ENCODE results near the gene MYO1B.
A peak's percentile ranks its signal among the peaks of the same experiment; 100 is the strongest.

MYO1B gene

GRCh38 chr2:191369034-191369433, 123.8 kb downstream of the MYO1B start:
- no peak for DNase-seq

DNA sequence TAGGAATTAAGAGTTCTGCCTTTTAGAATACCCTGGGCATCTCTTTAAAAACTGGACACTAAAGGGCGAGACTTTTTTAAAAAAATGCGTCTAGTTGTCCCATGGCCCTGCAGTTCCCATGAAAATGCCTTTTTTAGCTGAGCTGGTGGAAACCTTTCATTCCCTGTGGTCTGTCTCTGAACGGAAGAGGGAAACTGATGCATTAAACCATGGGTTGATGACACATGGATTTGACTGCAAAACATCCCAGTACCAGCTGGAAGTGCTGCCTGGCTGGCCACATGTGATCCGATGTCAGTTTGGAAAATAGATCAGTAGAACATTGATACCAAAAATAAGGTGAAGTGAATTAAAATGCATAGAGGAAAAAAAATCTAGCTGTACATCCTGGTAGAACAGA, 129.2 kb downstream of the MYO1B start:
- DNase-seq = no peak

DNA sequence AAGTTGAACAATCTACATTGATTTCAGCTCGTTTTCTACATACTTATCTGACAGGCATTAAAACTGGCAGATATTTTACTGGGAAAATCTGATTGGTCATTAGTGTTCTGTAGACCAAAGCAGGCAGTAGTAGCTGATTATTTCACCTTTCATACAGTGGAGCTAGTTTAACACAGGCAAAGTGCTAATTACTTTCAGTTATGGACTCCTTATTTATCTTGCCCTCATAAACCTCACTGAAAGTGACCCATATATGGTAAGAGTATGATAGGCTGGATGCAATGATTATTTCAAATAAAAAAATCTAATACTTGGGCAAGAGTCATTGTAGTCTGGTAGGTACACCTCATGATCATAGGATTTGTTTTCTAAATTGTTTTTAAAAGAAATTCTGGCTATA, 129.7 kb downstream of the MYO1B start:
- no peak for DNase-seq

- DNase-seq = peak; percentile 37
Observed at GRCh38 chr2:191376981-191377629, 131.9 kb downstream of the MYO1B start.

- DNase-seq = no peak
Observed at GRCh38 chr2:191379375-191379774, 134.2 kb downstream of the MYO1B start.

DNA sequence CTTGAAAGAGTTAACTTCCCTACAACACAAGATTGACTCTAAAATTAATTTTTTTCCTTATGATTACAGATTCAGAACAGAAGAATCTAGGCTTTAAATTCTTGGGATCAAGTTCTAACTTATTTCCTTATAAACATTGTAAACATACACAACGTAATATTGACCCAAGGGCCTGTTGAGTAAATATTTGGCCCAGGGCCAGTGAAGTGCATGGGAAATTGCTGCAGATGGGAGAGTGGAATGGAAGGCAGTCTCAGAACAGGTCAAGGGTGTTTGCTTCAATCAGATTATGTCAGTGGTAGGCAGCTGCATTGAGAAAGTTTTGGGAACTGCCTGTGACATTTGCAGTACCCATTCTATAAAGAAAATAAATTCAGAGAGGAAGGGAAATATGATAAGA, 137.6 kb downstream of the MYO1B start:
- no peak for DNase-seq

DNA sequence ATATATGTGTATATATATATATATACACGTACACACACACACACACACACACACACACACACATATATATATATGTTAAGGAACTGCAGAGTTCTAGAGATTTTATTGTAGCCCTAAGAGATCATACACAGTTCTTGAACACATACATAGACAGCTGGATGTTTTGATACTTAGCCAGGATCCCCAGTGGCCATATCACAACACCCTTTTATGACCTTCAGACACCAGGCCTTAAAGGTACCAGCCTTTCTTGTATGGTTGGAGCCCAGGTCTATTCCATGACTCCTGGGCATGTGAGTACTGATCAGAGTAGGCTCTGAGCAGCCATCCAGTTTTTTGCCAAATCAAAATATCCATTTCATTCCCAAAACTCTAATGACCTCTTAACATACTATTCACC, 138.3 kb downstream of the MYO1B start:
- DNase-seq = no peak

DNA sequence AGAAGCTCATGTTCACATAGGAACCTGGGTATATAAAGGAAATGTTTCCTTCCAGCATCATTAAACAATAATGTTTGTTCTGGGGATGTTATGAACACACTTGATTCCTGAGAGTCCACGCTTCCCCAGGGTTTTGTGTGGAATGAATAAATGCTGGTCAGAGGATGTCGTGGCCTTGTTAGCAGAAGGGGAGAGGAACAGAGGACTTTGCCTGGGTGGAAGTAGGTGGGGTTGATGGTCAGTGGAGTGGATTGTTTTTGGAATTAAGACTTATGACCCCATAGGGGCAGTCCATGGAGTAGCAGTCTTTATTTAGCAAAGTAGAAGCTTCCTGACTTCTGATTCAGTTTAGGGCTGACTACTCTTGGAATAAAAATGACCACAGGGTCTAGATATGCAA, 139.6 kb downstream of the MYO1B start:
- DNase-seq = no peak

DNA sequence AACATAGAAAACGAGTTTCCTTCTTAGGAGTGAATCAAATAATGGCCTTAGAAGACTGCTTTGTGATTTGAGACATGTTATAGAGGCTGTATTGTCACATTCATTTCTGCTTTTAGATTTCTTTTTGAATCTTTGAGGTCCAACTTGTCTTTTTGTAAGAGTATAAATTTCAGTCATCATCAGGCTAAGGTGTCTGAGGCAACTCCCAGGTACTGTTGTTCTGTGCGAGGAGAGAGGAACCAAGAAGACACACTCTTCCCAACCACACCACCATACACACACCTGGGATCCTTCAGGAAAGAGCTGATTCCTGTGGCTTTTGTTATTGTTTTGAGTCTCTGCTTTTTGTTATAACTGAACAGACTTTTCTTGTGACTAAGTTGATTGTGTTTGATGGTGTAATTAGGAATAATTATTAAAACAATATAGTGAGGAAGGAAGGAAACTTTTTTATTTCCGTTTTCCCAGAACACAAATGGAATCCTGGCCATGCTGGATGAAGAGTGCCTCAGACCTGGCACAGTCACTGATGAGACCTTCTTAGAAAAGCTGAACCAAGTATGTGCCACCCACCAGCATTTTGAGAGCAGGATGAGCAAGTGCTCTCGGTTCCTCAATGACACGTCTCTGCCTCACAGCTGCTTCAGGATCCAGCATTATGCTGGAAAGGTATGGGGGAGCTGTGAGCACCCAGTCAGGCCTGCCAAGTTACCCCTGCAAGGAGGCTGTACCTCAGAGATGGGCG, 140.4 kb downstream of the MYO1B start:
- no peak for DNase-seq

- DNase-seq = no peak
Observed at GRCh38 chr2:191386938-191387536, 141.8 kb downstream of the MYO1B start.

GRCh38 chr2:191389288-191389687, 144.1 kb downstream of the MYO1B start:
- DNase-seq = no peak

DNA sequence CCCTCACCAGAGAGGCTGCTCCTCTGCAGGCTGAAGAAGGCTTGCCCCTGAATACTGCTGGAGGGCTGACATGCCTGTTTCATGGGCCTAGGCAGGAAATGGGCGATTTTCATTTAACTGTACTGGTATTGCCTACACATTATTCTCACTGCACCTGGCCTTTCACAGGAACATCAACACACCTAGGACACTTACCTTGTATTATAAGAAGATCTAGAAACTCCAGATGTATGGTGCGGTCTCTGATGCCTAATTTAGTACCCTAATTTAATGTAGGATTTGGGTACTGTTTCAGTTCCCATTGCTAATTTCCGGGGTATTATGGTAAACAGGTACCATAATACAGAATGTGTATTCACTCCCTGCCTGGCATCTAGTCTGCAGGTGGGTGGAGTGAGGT, 146.0 kb downstream of the MYO1B start:
- no peak for DNase-seq

DNA sequence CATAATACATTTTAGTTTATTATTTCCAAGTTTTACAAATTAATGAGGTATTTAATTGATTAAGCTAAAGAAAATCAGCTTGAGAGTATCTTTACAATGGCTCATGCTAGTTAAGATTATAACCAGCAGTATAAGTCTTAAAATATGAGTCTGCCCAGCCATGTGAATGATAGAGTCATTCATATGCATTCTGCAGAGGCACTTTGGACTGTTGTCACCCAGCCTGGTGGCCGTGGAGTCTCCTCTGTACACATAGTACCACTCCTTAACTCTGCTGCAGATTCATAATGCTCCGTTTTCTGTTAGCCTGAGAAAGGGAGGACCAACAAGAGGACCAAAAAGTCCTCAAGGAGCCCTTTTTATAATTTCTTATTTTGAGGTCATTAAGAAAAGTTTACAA, 148.8 kb downstream of the MYO1B start:
- DNase-seq = no peak

- DNase-seq = no peak
Observed at GRCh38 chr2:191396794-191397193, 151.6 kb downstream of the MYO1B start.

GRCh38 chr2:191399601-191400000, 154.4 kb downstream of the MYO1B start:
- DNase-seq = no peak

DNA sequence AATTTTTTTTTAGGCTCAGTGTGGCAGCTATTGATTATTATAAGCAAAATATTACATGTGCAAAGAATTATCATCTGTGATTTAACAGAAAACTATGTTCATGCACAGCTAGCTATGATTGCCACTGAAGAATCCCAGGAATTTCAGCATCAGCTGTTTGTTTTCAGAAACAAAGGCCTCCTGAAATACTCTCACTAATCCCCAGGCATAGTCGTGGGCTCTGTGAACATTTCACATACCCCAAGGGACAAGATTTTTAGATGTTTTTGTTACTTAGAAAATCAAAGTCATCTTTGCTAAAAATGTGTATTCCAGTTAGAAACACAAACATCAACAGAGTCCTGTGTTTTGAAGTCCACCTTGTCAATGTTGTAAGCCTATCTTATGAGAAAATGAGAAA, 156.1 kb downstream of the MYO1B start:
- DNase-seq = no peak

DNA sequence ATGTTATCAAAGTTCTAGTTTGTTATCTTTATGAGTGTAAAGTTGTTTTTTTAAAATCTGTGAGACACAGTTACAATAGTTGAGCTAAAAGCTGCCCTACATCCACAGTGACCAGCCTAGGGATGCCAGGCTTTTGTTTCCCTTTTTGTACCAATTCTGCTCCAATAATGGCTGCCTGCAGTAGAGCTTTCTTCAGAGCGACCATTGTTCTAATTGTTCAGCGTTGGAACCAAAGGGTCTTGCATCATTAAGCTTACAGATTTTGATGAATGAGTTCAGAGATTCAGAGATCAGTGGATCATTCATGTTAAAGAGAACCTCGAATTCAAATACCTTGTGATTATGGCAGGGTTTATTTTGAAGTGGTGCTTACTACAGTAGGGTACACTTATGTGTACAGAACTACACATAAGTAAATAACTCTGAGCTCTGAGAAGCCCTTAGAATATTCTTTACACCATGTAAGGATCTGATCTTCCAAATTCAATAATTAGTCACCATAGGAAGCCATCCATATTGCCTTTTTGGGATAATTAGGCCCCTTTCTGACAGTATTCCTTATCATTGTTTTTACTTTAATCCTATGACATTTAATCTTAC, 157.9 kb downstream of the MYO1B start:
- DNase-seq = no peak

GRCh38 chr2:191404568-191404991, 159.4 kb downstream of the MYO1B start:
- DNase-seq = no peak

DNA sequence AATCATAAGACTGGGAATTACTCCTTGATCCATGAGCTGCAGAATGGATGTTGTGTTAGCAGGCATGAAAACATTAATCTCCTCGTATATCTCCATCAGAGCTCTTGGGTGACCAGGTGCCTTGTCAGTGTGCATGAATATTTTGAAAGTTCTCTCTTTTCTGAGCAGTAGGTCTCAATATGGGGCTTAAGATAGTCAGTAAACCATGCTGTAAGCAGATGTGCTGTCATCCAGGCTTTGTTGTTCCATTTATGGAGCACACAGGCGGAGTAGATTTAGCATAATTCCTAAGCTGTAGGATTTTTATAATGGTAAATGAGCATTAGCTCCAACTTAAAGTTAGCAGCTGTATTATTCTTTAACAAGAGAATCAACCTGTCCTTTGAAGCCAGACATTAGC, 160.3 kb downstream of the MYO1B start:
- no peak for DNase-seq

- no peak for DNase-seq
Observed at GRCh38 chr2:191410646-191411436, 165.6 kb downstream of the MYO1B start.

- DNase-seq = no peak
Observed at GRCh38 chr2:191411472-191411871, 166.3 kb downstream of the MYO1B start.

- DNase-seq = no peak
Observed at GRCh38 chr2:191412353-191412752, 167.1 kb downstream of the MYO1B start.

GRCh38 chr2:191415101-191415500, 169.9 kb downstream of the MYO1B start:
- no peak for DNase-seq
